ENCODE results near the gene DCTN2.

GRCh38 chr12:57516617-57517153 lies 30.3 kb downstream of the DCTN2 start:
- TF ChIP-seq RAD21 (conservative IDR thresholded peaks at IDR 0.05) (no peak), CTCF (IDR thresholded peaks at IDR 0.05; ENCODE audit: poor library complexity, severe bottlenecking) (no peak), POLR2AphosphoS5 (IDR thresholded peaks at IDR 0.05) (no peak), MXI1 (conservative IDR thresholded peaks at IDR 0.05; ENCODE audit: poor library complexity, severe bottlenecking) (no peak)

Data from neural cell (in vitro differentiated cells).